Adipocyte (in vitro differentiated cells): Measurements from ENCODE around the gene PCNX2.
"Not testable (repeated sequence)": the region's sequence is repeated elsewhere in the genome, so short reads cannot be mapped to it uniquely, and the experiment has no call there.

ENCODE experiments used
- DNase-seq: peaks from one replicate; pipeline ENCODE4 v3.0.0-alpha.2; 2015; ENCODE audit warnings: low read depth
- H3K27me3 ChIP-seq: replicated peaks from 2 replicates; pipeline ENCODE4 v1.7.0; 2013; ENCODE audit warnings: mild to moderate bottlenecking, low read length, moderate library complexity; ENCODE audit not compliant: control insufficient read depth, insufficient read depth
- H3K36me3 ChIP-seq: 2 replicates; pipeline ENCODE4 v1.7.0; 2013; ENCODE audit warnings: low read length, mild to moderate bottlenecking, moderate library complexity; ENCODE audit not compliant: control insufficient read depth, insufficient read depth, severe bottlenecking
- H3K4me1 ChIP-seq: 2 replicates; pipeline ENCODE4 v1.7.0; 2013; ENCODE audit warnings: mild to moderate bottlenecking, low read length, moderate library complexity; ENCODE audit not compliant: control insufficient read depth, insufficient read depth
- H3K4me3 ChIP-seq: 2 replicates; pipeline ENCODE4 v1.7.0; 2013; ENCODE audit warnings: mild to moderate bottlenecking, low read length, moderate library complexity
- H3K9ac ChIP-seq: 2 replicates; pipeline ENCODE4 v1.7.0; 2013; ENCODE audit warnings: mild to moderate bottlenecking, low read length, moderate library complexity
- H3K9me3 ChIP-seq: 2 replicates; pipeline ENCODE4 v1.7.0; 2013; ENCODE audit warnings: mild to moderate bottlenecking, low read length, moderate library complexity; ENCODE audit not compliant: control insufficient read depth

The PCNX2 gene

GRCh38 chr1:233094691-233095090 lies 200.8 kb downstream of the PCNX2 start:
- H3K36me3 ChIP-seq = peaks cover 14% of the 10 kb centered on the region
- H3K4me1 ChIP-seq = no peaks in the 10 kb centered on the region
- H3K9ac ChIP-seq = no peak overlapping the region
- H3K4me3 ChIP-seq = no peak overlapping the region
- DNase-seq = no peak
- H3K9me3 ChIP-seq = no peaks in the 10 kb centered on the region
- H3K27me3 ChIP-seq = no peaks in the 10 kb centered on the region

GRCh38 chr1:233094269-233094668 lies 201.3 kb downstream of the PCNX2 start:
- H3K9ac ChIP-seq = no peak overlapping the region

DNA sequence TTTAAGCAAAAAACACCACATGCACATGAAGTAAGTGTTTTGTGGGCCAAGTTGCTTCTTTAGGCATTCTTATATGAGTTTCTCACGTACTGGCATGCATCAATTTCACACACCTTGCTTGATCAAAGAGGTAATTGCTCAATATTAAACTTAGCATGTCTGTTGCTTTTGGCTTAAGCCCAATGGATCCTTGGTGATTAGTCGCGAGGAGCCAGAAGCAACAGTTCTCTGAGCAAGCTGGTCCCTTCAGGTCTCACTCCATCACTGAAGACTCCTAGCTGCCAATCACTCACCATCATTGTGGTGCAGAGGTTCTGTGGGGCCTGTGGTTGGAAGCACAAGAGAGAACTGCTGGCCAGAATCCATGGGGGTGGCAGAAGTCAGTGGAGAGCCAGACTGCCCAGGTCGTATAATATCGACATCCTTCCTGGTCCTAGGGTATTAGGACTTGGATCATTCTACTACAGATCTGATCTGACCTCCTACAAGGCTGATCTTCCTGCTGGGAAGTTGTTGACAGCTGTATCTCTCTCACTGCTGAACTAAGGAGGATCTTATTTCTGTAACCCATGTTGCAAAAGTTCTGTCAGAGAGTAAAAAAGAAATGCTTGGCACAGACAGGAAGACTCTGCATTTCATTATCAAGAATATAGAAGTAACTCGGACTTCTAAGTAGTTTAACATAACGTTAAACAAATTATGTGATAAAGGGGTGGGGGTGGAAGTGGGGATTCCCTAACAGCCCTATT lies 204.6 kb downstream of the PCNX2 start:
- DNase-seq = peak; percentile 11
- H3K9me3 ChIP-seq = no peaks in the 10 kb centered on the region
- no peaks in the 10 kb centered on the region for H3K27me3 ChIP-seq
- H3K9ac ChIP-seq = no peak overlapping the region
- H3K4me3 ChIP-seq = no peak overlapping the region
- no peaks in the 10 kb centered on the region for H3K4me1 ChIP-seq
- H3K36me3 ChIP-seq = peaks cover 16% of the 10 kb centered on the region

More at GRCh38 chr1:233094269-233094668, 201.3 kb downstream of the PCNX2 start:
- Histone ChIP-seq H3K36me3 (peaks cover 16% of the 10 kb centered on the region), H3K27me3 (no peaks in the 10 kb centered on the region), H3K9me3 (no peaks in the 10 kb centered on the region), H3K4me1 (no peaks in the 10 kb centered on the region), H3K4me3 (no peak overlapping the region)
- no peak for DNase-seq

- Histone ChIP-seq H3K27me3 (no peaks in the 10 kb centered on the region), H3K9me3 (no peaks in the 10 kb centered on the region), H3K4me1 (no peaks in the 10 kb centered on the region), H3K9ac (no peak overlapping the region), H3K4me3 (no peak overlapping the region), H3K36me3 (peaks cover 11% of the 10 kb centered on the region)
- DNase-seq = no peak
Observed at GRCh38 chr1:233089251-233089650, 206.3 kb downstream of the PCNX2 start.

GRCh38 chr1:233088613-233089012 lies 206.9 kb downstream of the PCNX2 start:
- H3K9me3 ChIP-seq = no peaks in the 10 kb centered on the region
- H3K36me3 ChIP-seq = peaks cover 11% of the 10 kb centered on the region
- no peak overlapping the region for H3K9ac ChIP-seq
- DNase-seq = no peak
- no peaks in the 10 kb centered on the region for H3K4me1 ChIP-seq
- H3K4me3 ChIP-seq = no peak overlapping the region
- H3K27me3 ChIP-seq = no peaks in the 10 kb centered on the region

- H3K9ac ChIP-seq = no peak overlapping the region
- H3K27me3 ChIP-seq = no peaks in the 10 kb centered on the region
- no peak overlapping the region for H3K4me3 ChIP-seq
- no peak for DNase-seq
- H3K36me3 ChIP-seq = peaks cover 11% of the 10 kb centered on the region
- H3K4me1 ChIP-seq = no peaks in the 10 kb centered on the region
- H3K9me3 ChIP-seq = no peaks in the 10 kb centered on the region
Observed at GRCh38 chr1:233086961-233087881, 208.3 kb downstream of the PCNX2 start.

DNA sequence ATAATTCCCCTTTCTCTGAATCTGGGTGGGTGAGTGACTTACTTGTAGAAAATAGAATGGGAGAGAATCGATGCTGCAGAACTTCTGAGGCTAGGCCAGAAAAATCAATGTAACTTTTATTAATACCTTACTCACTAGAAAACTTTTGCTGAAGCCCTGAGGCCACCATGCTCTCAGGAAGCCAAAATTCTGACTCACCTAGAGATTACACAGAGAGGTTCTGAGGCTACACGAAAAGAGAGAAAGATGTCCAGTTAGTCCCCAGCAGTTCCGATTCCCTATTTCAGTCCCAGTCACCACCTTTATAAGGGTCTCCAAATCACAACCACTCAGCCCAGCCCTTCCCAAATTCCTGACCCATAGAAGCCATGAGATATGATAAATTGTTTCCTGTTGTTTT lies 210.0 kb downstream of the PCNX2 start:
- no peak overlapping the region for H3K4me3 ChIP-seq
- peak; percentile 23 for DNase-seq

DNA sequence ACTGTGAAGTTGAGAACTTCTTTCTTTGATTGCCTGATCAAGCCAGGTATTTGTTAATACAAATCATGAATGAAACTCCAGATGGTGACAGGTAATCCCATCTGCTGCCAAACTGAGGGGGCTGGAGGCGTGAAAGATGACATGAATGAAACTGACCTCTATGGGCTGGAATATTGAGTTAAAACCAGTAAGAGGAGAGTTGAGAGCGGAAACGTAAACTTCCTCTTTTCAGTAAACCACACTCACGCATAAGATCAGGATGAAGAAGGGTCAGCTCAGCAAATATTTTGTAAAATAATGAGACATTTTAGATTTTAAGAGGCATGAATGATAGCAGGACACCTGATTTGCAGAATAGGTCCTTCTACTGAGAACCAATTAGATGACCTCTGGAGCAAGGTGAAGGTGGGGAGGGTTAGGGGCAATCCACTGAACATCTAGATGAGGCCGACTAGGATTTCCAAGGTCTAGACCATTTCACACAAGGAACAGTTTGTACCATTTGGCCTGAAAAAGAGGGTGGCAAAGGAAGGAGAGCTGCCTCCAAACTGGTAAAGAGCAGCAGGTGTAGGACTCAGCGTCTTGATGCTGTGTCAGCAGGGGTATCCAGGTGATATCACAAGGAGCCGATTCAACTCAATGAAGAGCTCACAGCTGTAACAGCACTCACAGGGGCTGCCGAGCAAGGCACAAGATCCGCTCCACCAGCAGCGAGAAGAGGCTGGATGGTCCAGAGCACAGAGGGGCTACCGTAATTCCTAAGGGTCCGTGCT lies 212.6 kb downstream of the PCNX2 start:
- no peaks in the 10 kb centered on the region for H3K4me1 ChIP-seq
- DNase-seq = no peak
- no peaks in the 10 kb centered on the region for H3K27me3 ChIP-seq
- H3K4me3 ChIP-seq = no peak overlapping the region
- no peak overlapping the region for H3K9ac ChIP-seq
- no peaks in the 10 kb centered on the region for H3K9me3 ChIP-seq
- no peaks in the 10 kb centered on the region for H3K36me3 ChIP-seq

More for the DNA sequence above, 210.0 kb downstream of the PCNX2 start:
- Histone ChIP-seq H3K27me3 (no peaks in the 10 kb centered on the region), H3K9ac (no peak overlapping the region), H3K4me1 (no peaks in the 10 kb centered on the region), H3K9me3 (no peaks in the 10 kb centered on the region), H3K36me3 (peaks cover 9% of the 10 kb centered on the region)

GRCh38 chr1:233081735-233082134 lies 213.8 kb downstream of the PCNX2 start:
- DNase-seq = peak; percentile 63
- no peak overlapping the region for H3K9ac ChIP-seq
- H3K36me3 ChIP-seq = no peaks in the 10 kb centered on the region
- no peaks in the 10 kb centered on the region for H3K9me3 ChIP-seq
- no peaks in the 10 kb centered on the region for H3K4me1 ChIP-seq
- no peak overlapping the region for H3K4me3 ChIP-seq
- no peaks in the 10 kb centered on the region for H3K27me3 ChIP-seq

GRCh38 chr1:233080827-233081226 lies 214.7 kb downstream of the PCNX2 start:
- not testable (repeated sequence) for H3K36me3 ChIP-seq, H3K9me3 ChIP-seq, H3K27me3 ChIP-seq, H3K4me3 ChIP-seq, H3K4me1 ChIP-seq, DNase-seq, H3K9ac ChIP-seq

GRCh38 chr1:233080286-233080685 lies 215.2 kb downstream of the PCNX2 start:
- no peak overlapping the region for H3K9ac ChIP-seq
- no peaks in the 10 kb centered on the region for H3K36me3 ChIP-seq
- no peak for DNase-seq
- H3K27me3 ChIP-seq = no peaks in the 10 kb centered on the region
- no peak overlapping the region for H3K4me3 ChIP-seq
- H3K4me1 ChIP-seq = peaks cover under 1% of the 10 kb centered on the region
- no peaks in the 10 kb centered on the region for H3K9me3 ChIP-seq
